ENCODE data around the gene GRPEL2. TPM values are rescaled to one million over a fixed set of nuclear protein-coding genes. Genes with fewer than 3 reads are reported as not detected.
A peak's percentile ranks its signal among the peaks of the same experiment; 100 is the strongest.

The GRPEL2 gene
- total RNA-seq, 4 donors from 2014 or later: 6.3 to 19.0 (median 10.9) TPM

- no peaks in the 10 kb centered on the region for H3K27me3 ChIP-seq
- no peak for DNase-seq
- TF ChIP-seq CTCF (IDR thresholded peaks at IDR 0.05) (no peak), POLR2A (IDR thresholded peaks at IDR 0.05) (no peak)
- no peak overlapping the region for H3K4me3 ChIP-seq
- no peaks in the 10 kb centered on the region for H3K36me3 ChIP-seq
- H3K4me1 ChIP-seq: no peaks in the 10 kb centered on the region
- no peaks in the 10 kb centered on the region for H3K9me3 ChIP-seq
- H3K27ac ChIP-seq: no peak overlapping the region
Observed at GRCh38 chr5:149314571-149315111, 30.7 kb upstream of the GRPEL2 start.

- Histone ChIP-seq H3K27ac (no peak overlapping the region), H3K36me3 (no peaks in the 10 kb centered on the region), H3K4me1 (peaks cover 0 to 6% (median 0%) of the 10 kb centered on the region in 4 donors), H3K4me3 (no peak overlapping the region), H3K27me3 (no peaks in the 10 kb centered on the region), H3K9me3 (no peaks in the 10 kb centered on the region)
- TF ChIP-seq POLR2A (IDR thresholded peaks at IDR 0.05): no peak
- no peak for TF ChIP-seq CTCF (IDR thresholded peaks at IDR 0.05)
- DNase-seq: no peak
Observed at GRCh38 chr5:149315753-149316152, 29.5 kb upstream of the GRPEL2 start.

- peak in 1 of 3 donors; percentile 62 for DNase-seq
- TF ChIP-seq CTCF (IDR thresholded peaks at IDR 0.05) (peak; percentile 38 to 96 (median 84)), POLR2A (IDR thresholded peaks at IDR 0.05) (no peak)
- Histone ChIP-seq H3K27me3 (no peaks in the 10 kb centered on the region), H3K4me1 (peaks cover 0 to 11% (median 0%) of the 10 kb centered on the region in 4 donors), H3K27ac (no peak overlapping the region), H3K4me3 (no peak overlapping the region), H3K36me3 (no peaks in the 10 kb centered on the region), H3K9me3 (no peaks in the 10 kb centered on the region)
Observed at GRCh38 chr5:149317281-149318048, 27.8 kb upstream of the GRPEL2 start.

GRCh38 chr5:149319174-149319573, 26.1 kb upstream of the GRPEL2 start:
- no peaks in the 10 kb centered on the region for H3K36me3 ChIP-seq
- peaks cover 0 to 20% (median 0%) of the 10 kb centered on the region in 4 donors for H3K4me1 ChIP-seq
- DNase-seq: no peak
- H3K9me3 ChIP-seq: no peaks in the 10 kb centered on the region
- H3K4me3 ChIP-seq: no peak overlapping the region
- TF ChIP-seq CTCF (IDR thresholded peaks at IDR 0.05) (no peak), POLR2A (IDR thresholded peaks at IDR 0.05) (no peak)
- no peak overlapping the region for H3K27ac ChIP-seq
- H3K27me3 ChIP-seq: no peaks in the 10 kb centered on the region

GRCh38 chr5:149320791-149321330, 24.4 kb upstream of the GRPEL2 start:
- TF ChIP-seq CTCF (IDR thresholded peaks at IDR 0.05): peak in 2 of 6 experiments; percentile 6 to 15
- peak in 1 of 2 donors; percentile 55 for TF ChIP-seq POLR2A (IDR thresholded peaks at IDR 0.05)
- H3K27me3 ChIP-seq: no peaks in the 10 kb centered on the region
- peak; percentile 29 to 95 (median 93) for DNase-seq
- no peaks in the 10 kb centered on the region for H3K9me3 ChIP-seq
- peaks cover 0 to 20% (median 0%) of the 10 kb centered on the region in 4 donors for H3K4me1 ChIP-seq
- peak overlapping the region in 3 of 4 donors; percentile 33 to 80 (median 70) for H3K27ac ChIP-seq
- H3K36me3 ChIP-seq: no peaks in the 10 kb centered on the region
- H3K4me3 ChIP-seq: no peak overlapping the region
